ENCODE data around the gene RIPK1. TPM values are rescaled to one million over a fixed set of nuclear protein-coding genes. Genes with fewer than 3 reads are reported as not detected.

Gene RIPK1
- polyA plus RNA-seq, 2 of the 4 experiments (the other 2 are of a cell fraction), result 10.6 to 14.3 TPM

DNA sequence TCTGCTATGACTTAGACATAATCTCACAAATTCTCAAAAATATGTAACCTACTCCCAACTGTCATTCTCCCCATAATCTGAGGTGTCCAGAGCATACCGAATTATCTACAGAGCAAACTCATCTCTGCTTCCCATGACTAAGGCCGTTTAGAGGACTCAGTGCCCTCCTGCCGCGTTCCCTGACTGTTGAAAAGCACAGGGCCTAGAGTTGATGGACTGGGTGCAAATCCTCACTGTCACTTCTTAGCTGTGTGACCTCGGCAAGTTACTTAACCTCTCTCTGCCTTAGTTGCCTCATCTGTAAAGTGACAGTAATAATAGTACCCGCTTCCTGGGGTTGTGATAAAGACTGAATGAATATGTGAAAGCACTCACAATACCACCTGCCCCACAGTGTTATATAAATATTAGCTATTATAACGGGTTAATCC, 93.8 kb downstream of the RIPK1 start:
- ChIA-PET CTCF (interaction anchor here (0.9 to 1.7 kb wide), 12 partner anchors 10 to 95 kb away, joined by 3 to 7 read pairs (median 4); no protein-coding TSS in a partner anchor), POLR2A (interaction anchor here (1.0 to 1.8 kb wide), 6 partner anchors 9 to 97 kb away, joined by 3 to 16 read pairs (median 4); partner anchors contain the start of genes PSMG4 and RIPK1)
- DNase-seq (ENCODE audit: low read depth in 1 of 2, low spot score in 1 of 2), result peak in 1 of 2 experiments; percentile 76
- H3K4me3 ChIP-seq, result peak overlapping the region; percentile 65
- TF ChIP-seq MYC (IDR thresholded peaks at IDR 0.05; ENCODE audit: borderline replicate concordance, low read length) (no peak), PHF8 (IDR thresholded peaks at IDR 0.05; ENCODE audit: borderline replicate concordance, low read depth) (no peak), HOXB13 (CRISPR knock-in tag; IDR thresholded peaks at IDR 0.05; ENCODE audit: low read depth) (no peak), NPAS2 (CRISPR knock-in tag; IDR thresholded peaks at IDR 0.05; ENCODE audit: borderline replicate concordance) (no peak), BHLHE40 (IDR thresholded peaks at IDR 0.05; ENCODE audit: low read depth, low read length) (no peak), KDM5A (IDR thresholded peaks at IDR 0.05) (no peak), SMC3 (IDR thresholded peaks at IDR 0.05) (no peak), NFE2L2 (conservative IDR thresholded peaks at IDR 0.05; ENCODE audit: low read length) (0 out of 2 replicates have a peak, but pooled peaks have one; percentile 2), CHD2 (IDR thresholded peaks at IDR 0.05; ENCODE audit: low read length, partially characterized antibody) (no peak), ESRRA (IDR thresholded peaks at IDR 0.05; ENCODE audit: borderline replicate concordance, low read length) (no peak), ZFP36 (IDR thresholded peaks at IDR 0.05; ENCODE audit: borderline replicate concordance, partially characterized antibody) (peak; percentile 61), HDAC2 (IDR thresholded peaks at IDR 0.05) (no peak), CBX8 (IDR thresholded peaks at IDR 0.05) (no peak), TP53 (CRISPR knock-in tag; IDR thresholded peaks at IDR 0.05) (no peak), EHF (CRISPR knock-in tag; IDR thresholded peaks at IDR 0.05) (no peak), FOSB (CRISPR knock-in tag; IDR thresholded peaks at IDR 0.05) (no peak), MAFK (IDR thresholded peaks at IDR 0.05; ENCODE audit: partially characterized antibody) (peak; percentile 40), HOXA7 (CRISPR knock-in tag; IDR thresholded peaks at IDR 0.05) (no peak), GATA3 (IDR thresholded peaks at IDR 0.05; ENCODE audit: borderline replicate concordance) (no peak)
- TF ChIP-seq, protein P1, sequence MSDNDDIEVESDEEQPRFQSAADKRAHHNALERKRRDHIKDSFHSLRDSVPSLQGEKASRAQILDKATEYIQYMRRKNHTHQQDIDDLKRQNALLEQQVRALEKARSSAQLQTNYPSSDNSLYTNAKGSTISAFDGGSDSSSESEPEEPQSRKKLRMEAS (IDR thresholded peaks at IDR 0.05), result no peak
- TF ChIP-seq, protein P2, sequence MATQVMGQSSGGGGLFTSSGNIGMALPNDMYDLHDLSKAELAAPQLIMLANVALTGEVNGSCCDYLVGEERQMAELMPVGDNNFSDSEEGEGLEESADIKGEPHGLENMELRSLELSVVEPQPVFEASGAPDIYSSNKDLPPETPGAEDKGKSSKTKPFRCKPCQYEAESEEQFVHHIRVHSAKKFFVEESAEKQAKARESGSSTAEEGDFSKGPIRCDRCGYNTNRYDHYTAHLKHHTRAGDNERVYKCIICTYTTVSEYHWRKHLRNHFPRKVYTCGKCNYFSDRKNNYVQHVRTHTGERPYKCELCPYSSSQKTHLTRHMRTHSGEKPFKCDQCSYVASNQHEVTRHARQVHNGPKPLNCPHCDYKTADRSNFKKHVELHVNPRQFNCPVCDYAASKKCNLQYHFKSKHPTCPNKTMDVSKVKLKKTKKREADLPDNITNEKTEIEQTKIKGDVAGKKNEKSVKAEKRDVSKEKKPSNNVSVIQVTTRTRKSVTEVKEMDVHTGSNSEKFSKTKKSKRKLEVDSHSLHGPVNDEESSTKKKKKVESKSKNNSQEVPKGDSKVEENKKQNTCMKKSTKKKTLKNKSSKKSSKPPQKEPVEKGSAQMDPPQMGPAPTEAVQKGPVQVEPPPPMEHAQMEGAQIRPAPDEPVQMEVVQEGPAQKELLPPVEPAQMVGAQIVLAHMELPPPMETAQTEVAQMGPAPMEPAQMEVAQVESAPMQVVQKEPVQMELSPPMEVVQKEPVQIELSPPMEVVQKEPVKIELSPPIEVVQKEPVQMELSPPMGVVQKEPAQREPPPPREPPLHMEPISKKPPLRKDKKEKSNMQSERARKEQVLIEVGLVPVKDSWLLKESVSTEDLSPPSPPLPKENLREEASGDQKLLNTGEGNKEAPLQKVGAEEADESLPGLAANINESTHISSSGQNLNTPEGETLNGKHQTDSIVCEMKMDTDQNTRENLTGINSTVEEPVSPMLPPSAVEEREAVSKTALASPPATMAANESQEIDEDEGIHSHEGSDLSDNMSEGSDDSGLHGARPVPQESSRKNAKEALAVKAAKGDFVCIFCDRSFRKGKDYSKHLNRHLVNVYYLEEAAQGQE (IDR thresholded peaks at IDR 0.05), result no peak
- TF ChIP-seq, protein P3, sequence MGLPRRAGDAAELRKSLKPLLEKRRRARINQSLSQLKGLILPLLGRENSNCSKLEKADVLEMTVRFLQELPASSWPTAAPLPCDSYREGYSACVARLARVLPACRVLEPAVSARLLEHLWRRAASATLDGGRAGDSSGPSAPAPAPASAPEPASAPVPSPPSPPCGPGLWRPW (IDR thresholded peaks at IDR 0.05), result no peak
- FAIRE-seq, result no peak
- peak overlapping the region; percentile 95 to 100 for H3K27ac ChIP-seq
- WGBS (ENCODE audit: missing lambda C conversion rate), result 6% methylated on average over 6 of the region's 7 CpGs
- peak overlapping the region; percentile 72 for H3K4me2 ChIP-seq
- peaks cover 37% of the 10 kb centered on the region for H3K4me1 ChIP-seq
- peak; percentile 21 to 57 for ATAC-seq
- H3K9me3 ChIP-seq, result no peaks in the 10 kb centered on the region

DNA sequence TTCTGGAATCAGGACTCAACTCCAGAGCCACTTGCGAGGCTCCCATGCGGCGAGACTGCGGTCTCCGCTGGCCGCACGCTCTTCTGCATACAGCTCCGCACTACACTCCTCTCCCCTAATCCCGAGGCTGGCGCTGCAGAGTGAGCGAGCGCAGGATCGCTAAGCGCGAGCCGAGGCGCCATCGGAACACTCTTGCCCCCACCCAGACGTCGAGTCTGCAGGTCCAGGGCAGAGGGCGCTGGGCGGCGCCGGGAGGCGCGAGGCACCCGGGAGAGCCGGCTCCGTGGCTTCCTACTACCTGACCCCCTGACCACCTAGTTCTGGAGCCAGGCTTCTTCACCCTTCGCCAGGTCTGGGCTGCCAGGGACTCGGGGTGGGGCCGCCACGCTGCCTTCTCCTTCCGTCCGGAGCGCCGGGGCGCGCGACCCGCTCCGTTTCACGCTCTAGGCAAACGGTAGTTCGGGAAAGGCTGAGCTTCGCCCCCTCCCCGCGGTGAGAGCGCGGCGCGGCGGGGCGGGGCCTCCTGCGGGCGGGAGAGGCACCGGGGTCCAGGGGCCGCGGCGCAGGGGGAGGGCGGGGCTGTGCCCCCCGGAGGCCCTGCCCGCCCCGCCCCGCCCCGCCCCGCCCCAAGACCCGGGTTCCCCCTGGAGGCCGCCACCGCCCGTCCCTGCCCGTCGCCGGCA, 94.4 kb downstream of the RIPK1 start:
- H3K4me3 ChIP-seq, result peak overlapping the region; percentile 65
- ChIA-PET POLR2A (interaction anchor here (0.7 to 1.8 kb wide), 9 partner anchors 9 to 1175 kb away, joined by 3 to 16 read pairs (median 4); partner anchors contain the start of genes PSMG4 and RIPK1), CTCF (interaction anchor here (0.9 to 1.7 kb wide), 12 partner anchors 9 to 95 kb away, joined by 3 to 7 read pairs (median 4); no protein-coding TSS in a partner anchor)
- TF ChIP-seq HOXA7 (CRISPR knock-in tag; IDR thresholded peaks at IDR 0.05), result 0 out of 2 replicates have a peak, but pooled peaks have one; percentile 32
- no peak for TF ChIP-seq CEBPB (IDR thresholded peaks at IDR 0.05)
- TF ChIP-seq, protein P4, sequence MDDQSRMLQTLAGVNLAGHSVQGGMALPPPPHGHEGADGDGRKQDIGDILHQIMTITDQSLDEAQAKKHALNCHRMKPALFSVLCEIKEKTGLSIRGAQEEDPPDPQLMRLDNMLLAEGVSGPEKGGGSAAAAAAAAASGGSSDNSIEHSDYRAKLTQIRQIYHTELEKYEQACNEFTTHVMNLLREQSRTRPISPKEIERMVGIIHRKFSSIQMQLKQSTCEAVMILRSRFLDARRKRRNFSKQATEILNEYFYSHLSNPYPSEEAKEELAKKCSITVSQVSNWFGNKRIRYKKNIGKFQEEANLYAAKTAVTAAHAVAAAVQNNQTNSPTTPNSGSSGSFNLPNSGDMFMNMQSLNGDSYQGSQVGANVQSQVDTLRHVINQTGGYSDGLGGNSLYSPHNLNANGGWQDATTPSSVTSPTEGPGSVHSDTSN (IDR thresholded peaks at IDR 0.05), result no peak
- TF ChIP-seq, protein P5, sequence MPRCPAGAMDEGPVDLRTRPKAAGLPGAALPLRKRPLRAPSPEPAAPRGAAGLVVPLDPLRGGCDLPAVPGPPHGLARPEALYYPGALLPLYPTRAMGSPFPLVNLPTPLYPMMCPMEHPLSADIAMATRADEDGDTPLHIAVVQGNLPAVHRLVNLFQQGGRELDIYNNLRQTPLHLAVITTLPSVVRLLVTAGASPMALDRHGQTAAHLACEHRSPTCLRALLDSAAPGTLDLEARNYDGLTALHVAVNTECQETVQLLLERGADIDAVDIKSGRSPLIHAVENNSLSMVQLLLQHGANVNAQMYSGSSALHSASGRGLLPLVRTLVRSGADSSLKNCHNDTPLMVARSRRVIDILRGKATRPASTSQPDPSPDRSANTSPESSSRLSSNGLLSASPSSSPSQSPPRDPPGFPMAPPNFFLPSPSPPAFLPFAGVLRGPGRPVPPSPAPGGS (IDR thresholded peaks at IDR 0.05), result peak; percentile 57; the same call in 1 of the 3 replicates
- TF ChIP-seq JUN (IDR thresholded peaks at IDR 0.05), result peak; percentile 36 to 74; a peak in 3 of 5 replicates
- TF ChIP-seq POLR2A (IDR thresholded peaks at IDR 0.05; ENCODE audit: low read length), result peak; percentile 50
- TF ChIP-seq, protein P1 (IDR thresholded peaks at IDR 0.05), result 0 out of 2 replicates have a peak, but pooled peaks have one; percentile 67
- TF ChIP-seq PHF8 (IDR thresholded peaks at IDR 0.05; ENCODE audit: borderline replicate concordance, low read depth), result peak; percentile 40; the same call in 1 of the 2 replicates
- peak; percentile 8; the same call in 1 of the 2 replicates for TF ChIP-seq GATA3 (IDR thresholded peaks at IDR 0.05; ENCODE audit: borderline replicate concordance)
- TF ChIP-seq, protein P6, sequence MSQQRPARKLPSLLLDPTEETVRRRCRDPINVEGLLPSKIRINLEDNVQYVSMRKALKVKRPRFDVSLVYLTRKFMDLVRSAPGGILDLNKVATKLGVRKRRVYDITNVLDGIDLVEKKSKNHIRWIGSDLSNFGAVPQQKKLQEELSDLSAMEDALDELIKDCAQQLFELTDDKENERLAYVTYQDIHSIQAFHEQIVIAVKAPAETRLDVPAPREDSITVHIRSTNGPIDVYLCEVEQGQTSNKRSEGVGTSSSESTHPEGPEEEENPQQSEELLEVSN (IDR thresholded peaks at IDR 0.05; ENCODE audit: borderline replicate concordance, low read depth), result peak; percentile 61; the same call in 1 of the 2 replicates
- peaks cover 37% of the 10 kb centered on the region for H3K4me1 ChIP-seq
- no CpG with 5 or more reads among the region's 74 CpGs for WGBS (ENCODE audit: missing lambda C conversion rate)
- no peaks in the 10 kb centered on the region for H3K9me3 ChIP-seq
- H3K4me2 ChIP-seq, result peak overlapping the region; percentile 72
- FAIRE-seq, result no peak
- DNase-seq (ENCODE audit: low read depth in 1 of 2, low spot score in 1 of 2), result peak; percentile 55 to 77
- ATAC-seq, result peak; percentile 88 to 90
- peak overlapping the region; percentile 95 to 100 for H3K27ac ChIP-seq
